Neural progenitor cell (in vitro differentiated cells): Measurements from ENCODE around the gene PANK4.

Experiments
- CTCF ChIP-seq: fragments of 200-600 bp; sonication (generic); IDR thresholded peaks from 2 replicates; pipeline ENCODE4 v1.5.1; 2017; ENCODE audit warnings: antibody characterized with exemption, mild to moderate bottlenecking
- EZH2 ChIP-seq: fragments of 200-600 bp; sonication (generic); IDR thresholded peaks from 2 replicates; pipeline ENCODE4 v1.6.1; 2017; ENCODE audit warnings: antibody characterized with exemption, mild to moderate bottlenecking, moderate library complexity

- TF ChIP-seq EZH2 (no peak), CTCF (no peak)
These were observed 11.4 kb upstream of the PANK4 start for GRCh38 chr1:2537784-2538115.
